H1 (cell line): Measurements from ENCODE around the gene ADCY6. TPM values are rescaled to one million over a fixed set of nuclear protein-coding genes. Genes with fewer than 3 reads are reported as not detected.

Experiments
- CBX8 ChIP-seq: fragments of 300-800, 300-1000 bp; sonication (generic); IDR thresholded peaks from 2 replicates; pipeline ENCODE4 v1.7.1; 2016; ENCODE audit warnings: low read depth, low read length, borderline replicate concordance
- CHD1 ChIP-seq: IDR thresholded peaks from 2 replicates; pipeline ENCODE4 v1.6.1; 2012; ENCODE audit warnings: low read depth, low read length, improper control_type of control experiment
- HDAC6 ChIP-seq: IDR thresholded peaks from one replicate; pipeline ENCODE4 v1.7.1; 2012; ENCODE audit warnings: low read depth, mild to moderate bottlenecking, inconsistent platforms, low read length, moderate library complexity
- KDM1A ChIP-seq: fragments of 200-600, 300-600 bp; sonication (generic); IDR thresholded peaks from 2 replicates; pipeline ENCODE4 v1.7.1; 2016; ENCODE audit warnings: mild to moderate bottlenecking, low read length, borderline replicate concordance
- RXRA ChIP-seq: IDR thresholded peaks from 2 replicates; pipeline ENCODE4 v1.6.1; 2011; ENCODE audit warnings: low read depth, mild to moderate bottlenecking, low read length, moderate library complexity; ENCODE audit not compliant: insufficient read depth
- SP2 ChIP-seq: IDR thresholded peaks from 2 replicates; pipeline ENCODE4 v1.6.1; 2012; ENCODE audit warnings: mild to moderate bottlenecking, low read length, inconsistent platforms
- YY1 ChIP-seq: IDR thresholded peaks from 2 replicates; pipeline ENCODE4 v1.6.1; 2011; ENCODE audit warnings: low read depth, mild to moderate bottlenecking, low read length
- polyA plus RNA-seq, 7 experiments: library from polyadenylated mRNA; depleted of rRNA in 3 of 7; stranded (reverse) in 5 of 7; unstranded in 2 of 7; fragments of >200 nt in 5 of 7; fragments of 200-250 nt in 2 of 7; gene quantifications; 1 replicate in 5 of 7; 2 replicates in 1 of 7; 4 replicates in 1 of 7; pipeline versions ENCODE4 v1.2.1 to v1.2.3, GENCODE V29; 2011 to 2013; ENCODE audit warnings: missing spikeins in 2 of 7, mixed read lengths in 2 of 7
- total RNA-seq: library from RNA; stranded (reverse); fragmentation: NEBNext Ultra II Directional; extraction: Animal tissue kit (Norgen Biotek cat#: 25700); gene quantifications from 2 replicates; pipeline ENCODE4 v1.2.1, GENCODE V29; 2021
- TF ChIP-seq, protein P1 (sequence below): IDR thresholded peaks from 2 replicates; pipeline ENCODE4 v1.6.1; 2011; ENCODE audit warnings: low read length, improper control_type of control experiment

The ADCY6 gene
- total and polyA plus RNA-seq, 2 of the 8 experiments (the other 6 are each of a cell fraction or from before 2014, with no cell fraction given) = 11.7 to 17.5 TPM

DNA sequence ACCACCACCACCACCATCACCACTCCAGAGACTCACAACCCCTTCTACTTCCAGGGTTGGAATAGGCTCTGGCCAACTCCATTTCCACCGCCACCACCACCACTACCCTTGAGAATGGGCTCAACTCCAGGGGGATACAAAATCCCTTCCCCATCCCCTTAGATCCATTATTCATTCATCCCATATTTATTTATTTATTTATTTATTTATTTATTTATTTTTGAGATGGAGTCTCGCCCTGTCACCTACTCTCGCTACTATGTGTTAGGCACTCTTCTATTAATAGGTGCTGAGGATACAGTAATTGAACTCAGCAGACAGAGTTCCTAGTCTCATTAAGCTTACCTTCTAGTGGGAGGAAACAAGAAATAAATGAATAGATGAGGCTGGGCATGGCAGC, 4.8 kb upstream of the ADCY6 start (continued):
- TF ChIP-seq RXRA (no peak), SP2 (no peak), CHD1 (no peak), YY1 (no peak), HDAC6 (no peak), CBX8 (no peak), KDM1A (no peak)
- TF ChIP-seq, protein P1, sequence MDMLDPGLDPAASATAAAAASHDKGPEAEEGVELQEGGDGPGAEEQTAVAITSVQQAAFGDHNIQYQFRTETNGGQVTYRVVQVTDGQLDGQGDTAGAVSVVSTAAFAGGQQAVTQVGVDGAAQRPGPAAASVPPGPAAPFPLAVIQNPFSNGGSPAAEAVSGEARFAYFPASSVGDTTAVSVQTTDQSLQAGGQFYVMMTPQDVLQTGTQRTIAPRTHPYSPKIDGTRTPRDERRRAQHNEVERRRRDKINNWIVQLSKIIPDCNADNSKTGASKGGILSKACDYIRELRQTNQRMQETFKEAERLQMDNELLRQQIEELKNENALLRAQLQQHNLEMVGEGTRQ = no peak
- TF ChIP-seq, all 59 proteins: peak for 0
